Ovary (tissue), 3 donors: ENCODE results near the gene CADPS.

Experiments used
- CTCF ChIP-seq, 3 donors: fragments of 450-650 bp in 2 of 3; fragments of 200-600 bp in 1 of 3; IDR thresholded peaks; one replicate each; pipeline versions ENCODE4 v1.5.1 to v1.8.0; 2016 to 2022; ENCODE audit warnings: antibody characterized with exemption in 3 of 3, mild to moderate bottlenecking in 1 of 3
- EP300 ChIP-seq: sonication (generic); formaldehyde crosslinking; IDR thresholded peaks from one replicate; pipeline ENCODE4 v1.6.1; 2017; ENCODE audit warnings: antibody characterized with exemption
- POLR2A ChIP-seq: fragments of 450-650 bp; IDR thresholded peaks from one replicate; pipeline ENCODE4 v1.6.1; 2017; ENCODE audit warnings: antibody characterized with exemption, mild to moderate bottlenecking, moderate library complexity
- donor health status: DM: no; HTN: no; CAD: no.

- TF ChIP-seq CTCF (IDR thresholded peaks at IDR 0.05), result no peak
- no peak for TF ChIP-seq POLR2A
- no peak for TF ChIP-seq EP300
Measured at GRCh38 chr3:62882676-62883200, 7.5 kb upstream of the CADPS start.
